ENCODE measurements around the gene TMEM51.

TMEM51 gene

GRCh38 chr1:15176898-15177665, 23.5 kb downstream of the TMEM51 start:
- no peak for TF ChIP-seq TAF1 (IDR thresholded peaks at IDR 0.05; ENCODE audit: borderline replicate concordance, insufficient read depth, low read length)
- no peak for TF ChIP-seq FOXP2 (optimal IDR thresholded peaks at IDR 0.05; ENCODE audit: borderline replicate concordance, extremely low read depth, extremely low read length, insufficient read depth)
- TF ChIP-seq POLR2AphosphoS5 (IDR thresholded peaks at IDR 0.05; ENCODE audit: low read depth, low read length), result no peak
- TF ChIP-seq REST (IDR thresholded peaks at IDR 0.05; ENCODE audit: insufficient read depth in 1 of 2, low read depth in 2 of 2, low read length in 2 of 2), result no peak
- TF ChIP-seq SIN3A (IDR thresholded peaks at IDR 0.05; ENCODE audit: borderline replicate concordance, insufficient read depth, low read length), result no peak

- TF ChIP-seq POLR2AphosphoS5 (IDR thresholded peaks at IDR 0.05; ENCODE audit: low read depth, low read length) (no peak), FOXP2 (optimal IDR thresholded peaks at IDR 0.05; ENCODE audit: borderline replicate concordance, extremely low read depth, extremely low read length, insufficient read depth) (no peak), TAF1 (IDR thresholded peaks at IDR 0.05; ENCODE audit: borderline replicate concordance, insufficient read depth, low read length) (no peak)
Observed at GRCh38 chr1:15177710-15178166, 24.2 kb downstream of the TMEM51 start.

GRCh38 chr1:15178571-15179484, 25.3 kb downstream of the TMEM51 start:
- TF ChIP-seq SIN3A (IDR thresholded peaks at IDR 0.05; ENCODE audit: borderline replicate concordance, insufficient read depth, low read length) (no peak), FOXP2 (optimal IDR thresholded peaks at IDR 0.05; ENCODE audit: borderline replicate concordance, extremely low read depth, extremely low read length, insufficient read depth) (no peak), TAF1 (IDR thresholded peaks at IDR 0.05; ENCODE audit: borderline replicate concordance, insufficient read depth, low read length) (no peak), POLR2AphosphoS5 (IDR thresholded peaks at IDR 0.05; ENCODE audit: low read depth, low read length) (no peak), REST (IDR thresholded peaks at IDR 0.05; ENCODE audit: insufficient read depth in 1 of 2, low read depth in 2 of 2, low read length in 2 of 2) (no peak)

GRCh38 chr1:15179485-15179883, 25.9 kb downstream of the TMEM51 start:
- no peak for TF ChIP-seq POLR2AphosphoS5 (IDR thresholded peaks at IDR 0.05; ENCODE audit: low read depth, low read length)
- no peak for TF ChIP-seq SIN3A (IDR thresholded peaks at IDR 0.05; ENCODE audit: borderline replicate concordance, insufficient read depth, low read length)
- no peak for TF ChIP-seq FOXP2 (optimal IDR thresholded peaks at IDR 0.05; ENCODE audit: borderline replicate concordance, extremely low read depth, extremely low read length, insufficient read depth)
- no peak for TF ChIP-seq REST (IDR thresholded peaks at IDR 0.05; ENCODE audit: insufficient read depth in 1 of 2, low read depth in 2 of 2, low read length in 2 of 2)
- TF ChIP-seq TAF1 (IDR thresholded peaks at IDR 0.05; ENCODE audit: borderline replicate concordance, insufficient read depth, low read length), result no peak

GRCh38 chr1:15180189-15180588, 26.6 kb downstream of the TMEM51 start:
- TF ChIP-seq REST (IDR thresholded peaks at IDR 0.05; ENCODE audit: insufficient read depth in 1 of 2, low read depth in 2 of 2, low read length in 2 of 2) (no peak), POLR2AphosphoS5 (IDR thresholded peaks at IDR 0.05; ENCODE audit: low read depth, low read length) (no peak), FOXP2 (optimal IDR thresholded peaks at IDR 0.05; ENCODE audit: borderline replicate concordance, extremely low read depth, extremely low read length, insufficient read depth) (no peak)
